GM12878 (cell line): ENCODE results near the gene ACTA2. TPM values are rescaled to one million over a fixed set of nuclear protein-coding genes. Genes with fewer than 3 reads are reported as not detected.

ENCODE experiments used
- ATAC-seq: fragments of 200-7000 bp; cut with Tn5 transposase; 3 replicates; pipeline ENCODE4 v1.9.1; 2020; ENCODE audit warnings: mild to moderate bottlenecking, moderate library complexity
- BruUV-seq: library from RNA; stranded (reverse); fragments of 400-500 nt; replicated peaks from 2 replicates; lab custom pipeline; 2021; lab: Mats Ljungman, UMichigan
- CTCF ChIA-PET: fragments of 300-600 bp; sonication (Branson Sonifier 250); formaldehyde crosslinking; extraction: SDS; loops from one replicate; lab custom pipeline; 2021; ENCODE audit warnings: inconsistent platforms; lab: Yijun Ruan, JAX
- POLR2A ChIA-PET: fragments of 350-600 bp; formaldehyde crosslinking; extraction: SDS; loops from one replicate; lab custom pipeline; 2021; ENCODE audit warnings: inconsistent platforms; lab: Charles Lee
- RAD21 ChIA-PET: fragments of 300-600 bp; sonication (Branson Sonifier 250); formaldehyde crosslinking; loops from one replicate; lab custom pipeline; 2023; ENCODE audit warnings: antibody characterized with exemption; ENCODE audit not compliant: unreplicated experiment; lab: Charles Lee
- SMC1A ChIA-PET: fragments of 300-600 bp; sonication (Branson Sonifier 250); formaldehyde crosslinking; loops from one replicate; lab custom pipeline; 2023; ENCODE audit not compliant: unreplicated experiment, uncharacterized antibody; lab: Charles Lee
- DNase-seq: peaks from one replicate; pipeline ENCODE4 v3.0.0-alpha.2; 2011; ENCODE audit warnings: low read depth, low spot score
- FAIRE-seq: peaks from 3 replicates; lab custom pipeline; 2011; peaks lifted over from hg19 to GRCh38; lab: Jason Lieb, UNC
- H2AFZ ChIP-seq: 2 replicates; pipeline ENCODE4 v1.6.0; 2011; ENCODE audit warnings: low read depth, low read length, control low read depth; ENCODE audit not compliant: control insufficient read depth
- H3K27ac ChIP-seq: 2 replicates; pipeline ENCODE4 v1.5.1; 2011; ENCODE audit warnings: control low read depth; ENCODE audit not compliant: control insufficient read depth, insufficient read depth
- H3K27me3 ChIP-seq, 2 experiments: replicated peaks in 1 of 2; 2 replicates each; pipeline versions ENCODE4 v1.6.0 to v1.6.1; 2011; ENCODE audit warnings: low read length in 1 of 2; ENCODE audit not compliant: control insufficient read depth in 2 of 2, insufficient read depth in 2 of 2
- H3K36me3 ChIP-seq, 2 experiments: 2 replicates each; pipeline ENCODE4 v1.5.1; 2011; ENCODE audit warnings: low read length in 1 of 2; ENCODE audit not compliant: control insufficient read depth in 2 of 2, insufficient read depth in 2 of 2
- H3K4me1 ChIP-seq: 2 replicates; pipeline ENCODE4 v1.6.1; 2011; ENCODE audit warnings: mild to moderate bottlenecking, low read length, moderate library complexity, mixed read lengths; ENCODE audit not compliant: control insufficient read depth, insufficient read depth
- H3K4me2 ChIP-seq: 2 replicates; pipeline ENCODE4 v1.6.0; 2011; ENCODE audit warnings: control low read depth; ENCODE audit not compliant: control insufficient read depth, insufficient read depth
- H3K4me3 ChIP-seq: fragments of 200-600 bp; sonication (generic); 2 replicates; pipeline ENCODE4 v1.5.1; 2016
- H3K79me2 ChIP-seq: 2 replicates; pipeline ENCODE4 v1.6.0; 2011; ENCODE audit warnings: low read length; ENCODE audit not compliant: control insufficient read depth, insufficient read depth
- H3K9ac ChIP-seq: 2 replicates; pipeline ENCODE4 v1.8.0; 2011; ENCODE audit warnings: low read length, control low read depth, mixed read lengths; ENCODE audit not compliant: control insufficient read depth, insufficient read depth
- H3K9me3 ChIP-seq: replicated peaks from 3 replicates; pipeline ENCODE4 v1.5.1; 2011; ENCODE audit warnings: mild to moderate bottlenecking, low read length; ENCODE audit not compliant: control insufficient read depth, insufficient read depth
- H4K20me1 ChIP-seq: 2 replicates; pipeline ENCODE4 v1.6.0; 2011; ENCODE audit not compliant: control insufficient read depth, insufficient read depth
- BACH1 ChIP-seq: fragments of 450-650 bp; IDR thresholded peaks from 2 replicates; pipeline ENCODE4 v1.6.1; 2017; ENCODE audit warnings: mild to moderate bottlenecking, borderline replicate concordance
- BHLHE40 ChIP-seq, 2 experiments: fragments of 450-650 bp in 1 of 2; IDR thresholded peaks; 2 replicates each; pipeline ENCODE4 v1.6.1; 2011 to 2017; ENCODE audit warnings: low read depth in 2 of 2, borderline replicate concordance in 1 of 2, improper control_type of control experiment in 1 of 2, low read length in 1 of 2, mild to moderate bottlenecking in 1 of 2
- CHD2 ChIP-seq: IDR thresholded peaks from 2 replicates; pipeline ENCODE4 v1.6.1; 2011; ENCODE audit warnings: low read depth, low read length, improper control_type of control experiment, borderline replicate concordance
- DPF2 ChIP-seq: fragments of 450-650 bp; IDR thresholded peaks from 2 replicates; pipeline ENCODE4 v1.6.1; 2017; ENCODE audit warnings: mild to moderate bottlenecking
- ETV6 ChIP-seq, 2 experiments: fragments of 450-650 bp in 1 of 2; IDR thresholded peaks in 1 of 2; conservative IDR thresholded peaks in 1 of 2; 2 replicates each; pipeline ENCODE4 v1.6.1; 2014; ENCODE audit warnings: antibody characterized with exemption in 1 of 2, borderline replicate concordance in 1 of 2, low read depth in 1 of 2, mild to moderate bottlenecking in 1 of 2, moderate library complexity in 1 of 2
- IKZF2 ChIP-seq, 2 experiments: fragments of 450-650 bp; IDR thresholded peaks; 2 replicates each; pipeline ENCODE4 v1.6.1; 2017; ENCODE audit warnings: mild to moderate bottlenecking in 2 of 2, moderate library complexity in 2 of 2
- IRF3 ChIP-seq: fragments of 450-650 bp; IDR thresholded peaks from 2 replicates; pipeline ENCODE4 v1.6.1; 2014; ENCODE audit warnings: mild to moderate bottlenecking
- JUND ChIP-seq: IDR thresholded peaks from 2 replicates; pipeline ENCODE4 v1.6.1; 2012; ENCODE audit warnings: low read depth, mild to moderate bottlenecking, low read length, improper control_type of control experiment, moderate library complexity
- NFXL1 ChIP-seq: fragments of 450-650 bp; IDR thresholded peaks from 2 replicates; pipeline ENCODE4 v1.6.1; 2017; ENCODE audit warnings: antibody characterized with exemption, mild to moderate bottlenecking, borderline replicate concordance
- PAX5 ChIP-seq: IDR thresholded peaks from 2 replicates; pipeline ENCODE4 v1.6.1; 2011; ENCODE audit warnings: low read depth, low read length, borderline replicate concordance
- POLR2AphosphoS2 ChIP-seq: IDR thresholded peaks from 2 replicates; pipeline ENCODE4 v1.6.1; 2011; ENCODE audit warnings: low read depth, mild to moderate bottlenecking, low read length, improper control_type of control experiment, moderate library complexity
- ZBTB11 ChIP-seq: fragments of 450-650 bp; formaldehyde crosslinking; IDR thresholded peaks from 2 replicates; pipeline ENCODE4 v1.5.0; 2022; ENCODE audit warnings: mild to moderate bottlenecking, missing genetic modification characterization
- ZBTB33 ChIP-seq: fragments of 450-650 bp; IDR thresholded peaks from 2 replicates; pipeline ENCODE4 v1.6.1; 2017; ENCODE audit warnings: mild to moderate bottlenecking
- ZNF622 ChIP-seq: fragments of 450-650 bp; IDR thresholded peaks from 2 replicates; pipeline ENCODE4 v1.6.1; 2017; ENCODE audit warnings: mild to moderate bottlenecking, inconsistent platforms
- WGBS: methylation state at CpG from one replicate; pipeline ENCODE4 v1.1.6; 2016; ENCODE audit warnings: low lambda C conversion rate; ENCODE audit not compliant: insufficient replicate concordance, insufficient coverage; ENCODE audit errors: missing lambda C conversion rate; 5-methylcytosine and 5-hydroxymethylcytosine counted together
- in situ Hi-C: fragments of 300-500 bp; cut with MboI; formaldehyde crosslinking; loops from 9 replicates; pipeline ENCODE4 v1.14.3; 2018; ENCODE audit warnings: mixed read lengths
- intact Hi-C: fragments of 100-400 bp; cut with micrococcal nuclease; formaldehyde crosslinking; loops from one replicate; pipeline ENCODE4 v1.14.2; 2022; ENCODE audit not compliant: unreplicated experiment
- polyA plus RNA-seq, 11 experiments: library from polyadenylated mRNA; depleted of rRNA in 4 of 11; unstranded in 6 of 11; stranded (reverse) in 5 of 11; fragments of >200 nt; fragmentation: Nextera tagmentation in 4 of 11; fragmentation: Illumina TruSeq in 1 of 11; extraction: Ambion mirVana in 4 of 11; extraction: Trizol in 1 of 11; gene quantifications; 1 replicate in 1 of 11; 2 replicates in 10 of 11; pipeline versions ENCODE4 v1.2.1 to v1.2.3, GENCODE V29; 2011 to 2016; ENCODE audit warnings: inconsistent platforms in 2 of 11, missing spikeins in 2 of 11, low read depth in 1 of 11
- total RNA-seq, 4 experiments: library from RNA; depleted of rRNA in 3 of 4; stranded (reverse); fragments of >200 nt in 3 of 4; fragmentation: Illumina TruSeq in 1 of 4; extraction: Trizol in 1 of 4; gene quantifications; 2 replicates each; pipeline versions ENCODE4 v1.2.1 to v1.2.3, GENCODE V29; 2013 to 2021

Gene ACTA2
- total and polyA plus RNA-seq, 10 of the 15 experiments (the other 5 are each of a cell fraction or from before 2014, with no cell fraction given), result 7.4 to 78.2 (median 32.4) TPM

- H4K20me1 ChIP-seq, result no peaks in the 10 kb centered on the region
- 0% methylated on average over 3 of the region's 3 CpGs for WGBS
- peaks cover 92% of the 10 kb centered on the region for H3K79me2 ChIP-seq
- peak overlapping the region; percentile 98 for H3K27ac ChIP-seq
- intact Hi-C loops, result loop anchor here (5.0 to 10.0 kb wide), 2 partner anchors 111 to 402 kb away; partner anchors contain the start of genes IFIT1 and STAMBPL1
- ChIA-PET SMC1A (interaction anchor here (0.7 to 8.7 kb wide), 14 partner anchors 9 to 248 kb away, joined by 3 to 114 read pairs (median 4); partner anchors contain the start of gene STAMBPL1), CTCF (interaction anchor here (0.9 to 10.6 kb wide), 8 partner anchors 38 to 224 kb away, joined by 3 to 250 read pairs (median 18); no protein-coding TSS in a partner anchor), POLR2A (interaction anchor here (0.6 to 4.7 kb wide), 16 partner anchors 8 to 169 kb away, joined by 3 to 27 read pairs (median 4); no protein-coding TSS in a partner anchor), RAD21 (interaction anchor here (1.1 to 9.1 kb wide), 9 partner anchors 9 to 221 kb away, joined by 3 to 66 read pairs (median 6); partner anchors contain the start of gene STAMBPL1)
- ATAC-seq (no peak; the same call in 2 of the 3 replicates), FAIRE-seq (no peak), DNase-seq (no peak)
- H3K4me2 ChIP-seq, result peak overlapping the region; percentile 92
- H2AFZ ChIP-seq, result no peak overlapping the region
- peak overlapping the region; percentile 81 for H3K4me3 ChIP-seq
- BruUV-seq, result no TSS peak
- H3K27me3 ChIP-seq, result no peaks in the 10 kb centered on the region
- peak overlapping the region; percentile 98 for H3K9ac ChIP-seq
- no peaks in the 10 kb centered on the region for H3K36me3 ChIP-seq
- in situ Hi-C loops, result no loop called here
- no peaks in the 10 kb centered on the region for H3K9me3 ChIP-seq
- H3K4me1 ChIP-seq, result peaks cover 14% of the 10 kb centered on the region
- TF ChIP-seq ZBTB11 (CRISPR knock-in tag), result no peak
- TF ChIP-seq ETV6 (conservative IDR thresholded peaks at IDR 0.05 in 1 of 2, IDR thresholded peaks at IDR 0.05 in 1 of 2; ENCODE audit: borderline replicate concordance in 1 of 2, low read depth in 1 of 2), result no peak
- no peak for TF ChIP-seq IKZF2 (IDR thresholded peaks at IDR 0.05)
- TF ChIP-seq ZBTB33, result no peak
- TF ChIP-seq POLR2AphosphoS2, result no peak
- no peak for TF ChIP-seq NFXL1
- no peak for TF ChIP-seq ZNF622
- no peak for TF ChIP-seq BHLHE40 (IDR thresholded peaks at IDR 0.05; ENCODE audit: borderline replicate concordance in 1 of 2, low read depth in 2 of 2, low read length in 1 of 2)
- 0 out of 2 replicates have a peak, but pooled peaks have one; percentile 21 for TF ChIP-seq BACH1
- no peak for TF ChIP-seq DPF2
- TF ChIP-seq JUND, result no peak
- TF ChIP-seq CHD2, result no peak
- TF ChIP-seq PAX5, result no peak
- TF ChIP-seq IRF3, result no peak
Observed at GRCh38 chr10:88992921-88993524, 40.5 kb upstream of the ACTA2 start.
